DOHH2 (cell line): Measurements from ENCODE around the gene ARID5B.
A peak's percentile ranks its signal among the peaks of the same experiment; 100 is the strongest.

ENCODE experiments used
- H3F3A ChIP-seq: fragments of 200-600 bp; sonication (generic), shearing (Covaris generic); 2 replicates; pipeline ENCODE4 v1.6.0; 2016; ENCODE audit warnings: antibody characterized with exemption, mild to moderate bottlenecking; ENCODE audit not compliant: control insufficient read depth, insufficient read depth
- H3K27ac ChIP-seq: fragments of 200-600 bp; sonication (generic); 2 replicates; pipeline ENCODE4 v1.5.1; 2014; ENCODE audit warnings: low read depth, mild to moderate bottlenecking, low read length, moderate library complexity
- H3K27me3 ChIP-seq: fragments of 200-600 bp; sonication (generic); 2 replicates; pipeline ENCODE4 v1.6.1; 2014; ENCODE audit warnings: mild to moderate bottlenecking, low read length, mixed read lengths; ENCODE audit not compliant: control insufficient read depth
- H3K36me3 ChIP-seq: fragments of 200-600 bp; sonication (generic); 2 replicates; pipeline ENCODE4 v1.6.1; 2014; ENCODE audit warnings: mild to moderate bottlenecking, low read length, moderate library complexity, mixed read lengths; ENCODE audit not compliant: control insufficient read depth
- H3K4me1 ChIP-seq: fragments of 200-600 bp; sonication (generic); 2 replicates; pipeline ENCODE4 v1.6.1; 2014; ENCODE audit warnings: mild to moderate bottlenecking, low read length, mixed read lengths; ENCODE audit not compliant: control insufficient read depth
- H3K4me2 ChIP-seq: fragments of 200-600 bp; sonication (generic); 2 replicates; pipeline ENCODE4 v1.6.0; 2014; ENCODE audit warnings: mild to moderate bottlenecking, low read length, moderate library complexity
- H3K4me3 ChIP-seq: fragments of 200-600 bp; sonication (generic); 2 replicates; pipeline ENCODE4 v1.5.1; 2014; ENCODE audit warnings: mild to moderate bottlenecking, low read length, mixed read lengths
- H3K79me2 ChIP-seq: fragments of 200-600 bp; sonication (generic); 2 replicates; pipeline ENCODE4 v1.6.1; 2014; ENCODE audit warnings: mild to moderate bottlenecking, low read length, mixed read lengths; ENCODE audit not compliant: control insufficient read depth
- H3K9me2 ChIP-seq: fragments of 200-600 bp; sonication (generic); replicated peaks from 2 replicates; pipeline ENCODE4 v1.6.1; 2014; ENCODE audit warnings: mild to moderate bottlenecking, low read length, mixed read lengths; ENCODE audit not compliant: control insufficient read depth
- H3K9me3 ChIP-seq: fragments of 200-600 bp; sonication (generic); 2 replicates; pipeline ENCODE4 v1.6.1; 2014; ENCODE audit warnings: antibody characterized with exemption, low read length, mixed read lengths; ENCODE audit not compliant: control insufficient read depth, insufficient read depth
- H4K20me1 ChIP-seq: fragments of 200-600 bp; sonication (generic); 2 replicates; pipeline ENCODE4 v1.6.0; 2014; ENCODE audit warnings: low read depth, mild to moderate bottlenecking, antibody characterized with exemption, low read length, moderate library complexity; ENCODE audit not compliant: control insufficient read depth, insufficient read depth
- CTCF ChIP-seq: fragments of 200-600 bp; sonication (generic); IDR thresholded peaks from one replicate; pipeline ENCODE4 v1.5.1; 2014; ENCODE audit warnings: antibody characterized with exemption, mild to moderate bottlenecking, low read depth, low read length; ENCODE audit not compliant: poor library complexity, severe bottlenecking
- EZH2phosphoT487 ChIP-seq: fragments of 200-600 bp; sonication (generic); IDR thresholded peaks from 2 replicates; pipeline ENCODE4 v1.6.1; 2017; ENCODE audit warnings: borderline replicate concordance, mild to moderate bottlenecking, antibody characterized with exemption, low read length, moderate library complexity, mixed read lengths

Gene ARID5B

GRCh38 chr10:61960396-61961120 lies 59.1 kb downstream of the ARID5B start:
- Histone ChIP-seq H3K4me2 (peak overlapping the region; percentile 82), H3K4me1 (peaks cover 100% of the 10 kb centered on the region), H3K36me3 (peaks cover 69% of the 10 kb centered on the region), H3K27me3 (no peaks in the 10 kb centered on the region), H3K4me3 (peak overlapping the region; percentile 40), H3K79me2 (peaks cover 74% of the 10 kb centered on the region), H3K9me3 (no peaks in the 10 kb centered on the region), H3K27ac (peak overlapping the region; percentile 94), H3F3A (peaks cover 47% of the 10 kb centered on the region), H4K20me1 (no peaks in the 10 kb centered on the region), H3K9me2 (no peaks in the 10 kb centered on the region)
- TF ChIP-seq CTCF (no peak), EZH2phosphoT487 (no peak)

- no peaks in the 10 kb centered on the region for H3K27me3 ChIP-seq
- no peaks in the 10 kb centered on the region for H4K20me1 ChIP-seq
- H3K9me3 ChIP-seq, result no peaks in the 10 kb centered on the region
- H3K36me3 ChIP-seq, result peaks cover 69% of the 10 kb centered on the region
- peak overlapping the region; percentile 94 for H3K27ac ChIP-seq
- TF ChIP-seq CTCF, result no peak
- TF ChIP-seq EZH2phosphoT487, result no peak
- H3K79me2 ChIP-seq, result peaks cover 75% of the 10 kb centered on the region
- H3K4me2 ChIP-seq, result peak overlapping the region; percentile 82
- H3K4me3 ChIP-seq, result peak overlapping the region; percentile 59
- peaks cover 100% of the 10 kb centered on the region for H3K4me1 ChIP-seq
- peaks cover 47% of the 10 kb centered on the region for H3F3A ChIP-seq
- H3K9me2 ChIP-seq, result no peaks in the 10 kb centered on the region
Measured at GRCh38 chr10:61961278-61961677, 59.8 kb downstream of the ARID5B start.

GRCh38 chr10:61962971-61963370 lies 61.5 kb downstream of the ARID5B start:
- Histone ChIP-seq H4K20me1 (no peaks in the 10 kb centered on the region), H3K4me2 (peak overlapping the region; percentile 82), H3K79me2 (peaks cover 74% of the 10 kb centered on the region), H3K4me1 (peaks cover 100% of the 10 kb centered on the region), H3K27ac (peak overlapping the region; percentile 94), H3F3A (peaks cover 41% of the 10 kb centered on the region), H3K27me3 (no peaks in the 10 kb centered on the region), H3K4me3 (peak overlapping the region; percentile 59), H3K9me3 (no peaks in the 10 kb centered on the region), H3K36me3 (peaks cover 68% of the 10 kb centered on the region), H3K9me2 (no peaks in the 10 kb centered on the region)
- TF ChIP-seq EZH2phosphoT487, result no peak
- TF ChIP-seq CTCF, result no peak
